ENCODE data around the gene CLSTN3. TPM values are rescaled to one million over a fixed set of nuclear protein-coding genes. Genes with fewer than 3 reads are reported as not detected.

CLSTN3 gene
- total and polyA plus RNA-seq, 3 donors from 2014 or later = 18.8 to 22.7 (median 19.9) TPM

- Histone ChIP-seq H3K27ac (no peak overlapping the region), H3K36me3 (ENCODE audit: low read depth, missing control alignments) (no peaks in the 10 kb centered on the region), H3K4me3 (no peak overlapping the region), H3K27me3 (no peaks in the 10 kb centered on the region), H3K9me3 (no peaks in the 10 kb centered on the region), H3K4me1 (no peaks in the 10 kb centered on the region)
- DNase-seq = no peak
- WGBS, 2 donors = 79 to 80% methylated on average over 7 of the region's 7 CpGs
- intact Hi-C loops (cut with DNase I; ENCODE audit: low total_unique reads) = no loop called here
- TF ChIP-seq CTCF (IDR thresholded peaks at IDR 0.05) (no peak), POLR2A (IDR thresholded peaks at IDR 0.05) (no peak)
Observed at GRCh38 chr12:7160183-7160582, 30.0 kb downstream of the CLSTN3 start.

GRCh38 chr12:7161327-7161726 lies 31.2 kb downstream of the CLSTN3 start:
- 76 to 80% methylated on average over 4 of the region's 4 CpGs for WGBS, 2 donors
- no peaks in the 10 kb centered on the region for H3K27me3 ChIP-seq

GRCh38 chr12:7161811-7162210 lies 31.6 kb downstream of the CLSTN3 start:
- Histone ChIP-seq H3K9me3 (no peaks in the 10 kb centered on the region), H3K4me3 (no peak overlapping the region), H3K27me3 (no peaks in the 10 kb centered on the region), H3K27ac (no peak overlapping the region), H3K36me3 (ENCODE audit: low read depth, missing control alignments) (no peaks in the 10 kb centered on the region), H3K4me1 (no peaks in the 10 kb centered on the region)
- no peak for DNase-seq
- intact Hi-C loops (cut with DNase I; ENCODE audit: low total_unique reads) = no loop called here
- TF ChIP-seq CTCF (IDR thresholded peaks at IDR 0.05) = no peak
- no peak for TF ChIP-seq POLR2A (IDR thresholded peaks at IDR 0.05)
- 90 to 93% methylated on average over 5 of the region's 5 CpGs for WGBS, 2 donors

More at GRCh38 chr12:7161327-7161726, 31.2 kb downstream of the CLSTN3 start:
- intact Hi-C loops (cut with DNase I; ENCODE audit: low total_unique reads) = no loop called here
- Histone ChIP-seq H3K36me3 (ENCODE audit: low read depth, missing control alignments) (no peaks in the 10 kb centered on the region), H3K9me3 (no peaks in the 10 kb centered on the region), H3K27ac (no peak overlapping the region), H3K4me3 (no peak overlapping the region), H3K4me1 (no peaks in the 10 kb centered on the region)
- no peak for DNase-seq
- TF ChIP-seq CTCF (IDR thresholded peaks at IDR 0.05) = no peak
- TF ChIP-seq POLR2A (IDR thresholded peaks at IDR 0.05) = no peak

- WGBS, 2 donors = 7 to 9% methylated on average over 19 of the region's 19 CpGs
- Histone ChIP-seq H3K4me1 (no peaks in the 10 kb centered on the region), H3K27me3 (no peaks in the 10 kb centered on the region), H3K9me3 (no peaks in the 10 kb centered on the region), H3K36me3 (ENCODE audit: low read depth, missing control alignments) (no peaks in the 10 kb centered on the region), H3K27ac (no peak overlapping the region), H3K4me3 (no peak overlapping the region)
- TF ChIP-seq CTCF (IDR thresholded peaks at IDR 0.05) (peak in 2 of 3 experiments; percentile 22 to 45), POLR2A (IDR thresholded peaks at IDR 0.05) (no peak)
- intact Hi-C loops (cut with DNase I; ENCODE audit: low total_unique reads) = no loop called here
- peak; percentile 38 for DNase-seq
Observed at GRCh38 chr12:7162691-7163114, 32.5 kb downstream of the CLSTN3 start.

- Histone ChIP-seq H3K27me3 (no peaks in the 10 kb centered on the region), H3K4me1 (no peaks in the 10 kb centered on the region), H3K36me3 (ENCODE audit: low read depth, missing control alignments) (no peaks in the 10 kb centered on the region), H3K4me3 (no peak overlapping the region), H3K27ac (no peak overlapping the region), H3K9me3 (no peaks in the 10 kb centered on the region)
- TF ChIP-seq POLR2A (IDR thresholded peaks at IDR 0.05) (no peak), CTCF (IDR thresholded peaks at IDR 0.05) (no peak)
- no peak for DNase-seq
- intact Hi-C loops (cut with DNase I; ENCODE audit: low total_unique reads) = no loop called here
Observed at GRCh38 chr12:7169951-7170350, 39.8 kb downstream of the CLSTN3 start.

Data from testis (tissue), 3 donors.